HepG2 (cell line): Measurements from ENCODE around the gene THSD8. TPM values are rescaled to one million over a fixed set of nuclear protein-coding genes. Genes with fewer than 3 reads are reported as not detected.

Experiments used
- ARNT2 ChIP-seq: sonication (generic); formaldehyde crosslinking; IDR thresholded peaks from 2 replicates; pipeline ENCODE4 v1.8.0; 2022; ENCODE audit warnings: mild to moderate bottlenecking, low read depth, missing genetic modification reagents, moderate library complexity
- CENPT ChIP-seq: sonication (generic); formaldehyde crosslinking; IDR thresholded peaks from 2 replicates; pipeline ENCODE4 v1.8.0; 2022; ENCODE audit warnings: low read depth, mild to moderate bottlenecking, moderate library complexity, missing genetic modification reagents
- DMAP1 ChIP-seq: IDR thresholded peaks from 2 replicates; pipeline ENCODE4 v1.6.1; 2016
- E2F5 ChIP-seq: sonication (generic); formaldehyde crosslinking; conservative IDR thresholded peaks from 2 replicates; pipeline ENCODE4 v1.4.0; 2020; ENCODE audit warnings: missing genetic modification reagents
- EED ChIP-seq: sonication (generic); formaldehyde crosslinking; IDR thresholded peaks from 2 replicates; pipeline ENCODE4 v1.5.0; 2020; ENCODE audit warnings: mild to moderate bottlenecking, missing genetic modification reagents
- ELF1 ChIP-seq: sonication (generic); formaldehyde crosslinking; IDR thresholded peaks from 2 replicates; pipeline ENCODE4 v1.4.0; 2020; ENCODE audit warnings: missing genetic modification reagents
- EP300 ChIP-seq, 3 experiments: sonication (generic) in 1 of 3; formaldehyde crosslinking in 1 of 3; IDR thresholded peaks; 2 replicates each; pipeline versions ENCODE4 v1.5.1 to v1.6.1; 2011 to 2020; ENCODE audit warnings: low read depth in 2 of 3, low read length in 2 of 3, borderline replicate concordance in 1 of 3, improper control_type of control experiment in 1 of 3, mild to moderate bottlenecking in 1 of 3, missing genetic modification reagents in 1 of 3, moderate library complexity in 1 of 3
- FLYWCH1 ChIP-seq: sonication (generic); formaldehyde crosslinking; IDR thresholded peaks from 2 replicates; pipeline ENCODE4 v1.8.1; 2023; ENCODE audit warnings: mild to moderate bottlenecking, missing genetic modification reagents
- FOSL2 ChIP-seq: sonication (generic); formaldehyde crosslinking; IDR thresholded peaks from 2 replicates; pipeline ENCODE4 v1.4.0; 2020; ENCODE audit warnings: missing genetic modification reagents
- HCFC1 ChIP-seq: fragments of 150-350 bp; IDR thresholded peaks from 2 replicates; pipeline ENCODE4 v1.6.1; 2014; ENCODE audit warnings: low read depth, low read length
- KLF11 ChIP-seq: IDR thresholded peaks from 2 replicates; pipeline ENCODE4 v1.6.1; 2016; ENCODE audit warnings: missing compliant biosample characterization
- PHB2 ChIP-seq: fragments of 450-650 bp; IDR thresholded peaks from 2 replicates; pipeline ENCODE4 v1.6.1; 2018; ENCODE audit not compliant: partially characterized antibody
- RBAK ChIP-seq: sonication (generic); formaldehyde crosslinking; IDR thresholded peaks from 2 replicates; pipeline ENCODE4 v1.5.1; 2020; ENCODE audit warnings: mild to moderate bottlenecking, missing genetic modification reagents
- SMAD1 ChIP-seq: sonication (generic); formaldehyde crosslinking; IDR thresholded peaks from 2 replicates; pipeline ENCODE4 v1.4.0; 2020; ENCODE audit warnings: missing genetic modification reagents, low read depth, mild to moderate bottlenecking, borderline replicate concordance
- SMYD3 ChIP-seq: sonication (generic); formaldehyde crosslinking; IDR thresholded peaks from 2 replicates; pipeline ENCODE4 v1.8.1; 2023; ENCODE audit warnings: mild to moderate bottlenecking, missing genetic modification reagents
- TSC22D2 ChIP-seq: sonication (generic); formaldehyde crosslinking; IDR thresholded peaks from 2 replicates; pipeline ENCODE4 v1.5.1; 2020; ENCODE audit warnings: missing genetic modification reagents, mild to moderate bottlenecking, borderline replicate concordance
- ZNF12 ChIP-seq: sonication (generic); formaldehyde crosslinking; IDR thresholded peaks from 2 replicates; pipeline ENCODE4 v1.5.0; 2020; ENCODE audit warnings: missing genetic modification reagents
- ZNF329 ChIP-seq: sonication (generic); formaldehyde crosslinking; IDR thresholded peaks from 2 replicates; pipeline ENCODE4 v1.9.0; 2021; ENCODE audit warnings: low read depth, mild to moderate bottlenecking, missing genetic modification reagents
- ZNF33B ChIP-seq: sonication (generic); formaldehyde crosslinking; IDR thresholded peaks from 2 replicates; pipeline ENCODE4 v1.5.1; 2020; ENCODE audit warnings: mild to moderate bottlenecking, missing genetic modification reagents
- ZNF484 ChIP-seq: sonication (generic); formaldehyde crosslinking; IDR thresholded peaks from 2 replicates; pipeline ENCODE4 v1.5.1; 2020; ENCODE audit warnings: mild to moderate bottlenecking, low read depth, missing genetic modification reagents, borderline replicate concordance
- ZNF687 ChIP-seq: sonication (generic); formaldehyde crosslinking; IDR thresholded peaks from 2 replicates; pipeline ENCODE4 v1.5.1; 2020; ENCODE audit warnings: mild to moderate bottlenecking, missing genetic modification reagents, moderate library complexity
- ZNF713 ChIP-seq: sonication (generic); formaldehyde crosslinking; IDR thresholded peaks from 2 replicates; pipeline ENCODE4 v1.4.0; 2020; ENCODE audit warnings: mild to moderate bottlenecking, missing genetic modification reagents
- polyA plus RNA-seq, 8 experiments: library from polyadenylated mRNA; depleted of rRNA in 3 of 8; stranded (reverse) in 7 of 8; unstranded in 1 of 8; fragments of >200 nt; fragmentation: Illumina TruSeq in 4 of 8; extraction: Trizol in 4 of 8; gene quantifications; 2 replicates each; pipeline versions ENCODE4 v1.2.1 to v1.2.3, GENCODE V29; 2011 to 2016; ENCODE audit warnings: low read depth in 4 of 8, missing spikeins in 1 of 8, mixed read lengths in 1 of 8; ENCODE audit not compliant: insufficient read depth in 1 of 8
- total RNA-seq, 5 experiments: library from RNA; depleted of rRNA; stranded (reverse); fragments of >200 nt; fragmentation: Illumina TruSeq; extraction: Trizol; gene quantifications; 2 replicates each; pipeline ENCODE4 v1.2.3, GENCODE V29; 2016; ENCODE audit warnings: low read depth in 1 of 5
- TF ChIP-seq, protein P1 (sequence below): sonication (generic); formaldehyde crosslinking; IDR thresholded peaks from 2 replicates; pipeline ENCODE4 v1.5.0; 2020; ENCODE audit warnings: missing genetic modification reagents

The THSD8 gene
- total and polyA plus RNA-seq, 2 of the 13 experiments (the other 11 are each of a cell fraction or from before 2014, with no cell fraction given) = 4.8 to 14.9 TPM

- TF ChIP-seq SMYD3 (CRISPR knock-in tag) = no peak
- TF ChIP-seq ELF1 (CRISPR knock-in tag) = 0 out of 2 replicates have a peak, but pooled peaks have one; percentile 28
- no peak for TF ChIP-seq CENPT (CRISPR knock-in tag)
- TF ChIP-seq E2F5 (CRISPR knock-in tag) = no peak; the same call in 1 of the 2 replicates
- TF ChIP-seq ARNT2 (CRISPR knock-in tag) = peak; percentile 41; the same call in 1 of the 2 replicates
- TF ChIP-seq FLYWCH1 (CRISPR knock-in tag) = no peak
- TF ChIP-seq HCFC1 = no peak
- no peak for TF ChIP-seq EP300 (IDR thresholded peaks at IDR 0.05; ENCODE audit: low read depth in 2 of 2, low read length in 2 of 2)
- peak; percentile 39; the same call in 1 of the 2 replicates for TF ChIP-seq EP300 (CRISPR knock-in tag; IDR thresholded peaks at IDR 0.05; ENCODE audit: borderline replicate concordance)
- no peak for TF ChIP-seq EED
- TF ChIP-seq ZNF484 = no peak
- TF ChIP-seq PHB2 = no peak
- TF ChIP-seq ZNF12 (CRISPR knock-in tag) = no peak
- no peak for TF ChIP-seq SMAD1 (CRISPR knock-in tag)
- no peak for TF ChIP-seq TSC22D2
- TF ChIP-seq ZNF329 (CRISPR knock-in tag) = peak; percentile 45; the same call in 1 of the 2 replicates
- no peak for TF ChIP-seq RBAK (CRISPR knock-in tag)
- no peak for TF ChIP-seq FOSL2 (CRISPR knock-in tag)
- TF ChIP-seq DMAP1 (CRISPR knock-in tag) = 0 out of 2 replicates have a peak, but pooled peaks have one; percentile 16
- TF ChIP-seq ZNF713 (CRISPR knock-in tag) = no peak
- no peak for TF ChIP-seq KLF11 (CRISPR knock-in tag)
- TF ChIP-seq, protein P1, sequence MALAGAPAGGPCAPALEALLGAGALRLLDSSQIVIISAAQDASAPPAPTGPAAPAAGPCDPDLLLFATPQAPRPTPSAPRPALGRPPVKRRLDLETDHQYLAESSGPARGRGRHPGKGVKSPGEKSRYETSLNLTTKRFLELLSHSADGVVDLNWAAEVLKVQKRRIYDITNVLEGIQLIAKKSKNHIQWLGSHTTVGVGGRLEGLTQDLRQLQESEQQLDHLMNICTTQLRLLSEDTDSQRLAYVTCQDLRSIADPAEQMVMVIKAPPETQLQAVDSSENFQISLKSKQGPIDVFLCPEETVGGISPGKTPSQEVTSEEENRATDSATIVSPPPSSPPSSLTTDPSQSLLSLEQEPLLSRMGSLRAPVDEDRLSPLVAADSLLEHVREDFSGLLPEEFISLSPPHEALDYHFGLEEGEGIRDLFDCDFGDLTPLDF (CRISPR knock-in tag) = peak; percentile 78; the same call in 1 of the 2 replicates
- TF ChIP-seq ZNF687 (CRISPR knock-in tag) = peak; percentile 71
- TF ChIP-seq ZNF33B = no peak
Measured at GRCh38 chr19:12789904-12790619, 11.8 kb upstream of the THSD8 start (continued).
